Measurements from ENCODE around the gene SCP2. TPM values are rescaled to one million over a fixed set of nuclear protein-coding genes. Genes with fewer than 3 reads are reported as not detected.
A peak's percentile ranks its signal among the peaks of the same experiment; 100 is the strongest.

Gene SCP2, protein sequence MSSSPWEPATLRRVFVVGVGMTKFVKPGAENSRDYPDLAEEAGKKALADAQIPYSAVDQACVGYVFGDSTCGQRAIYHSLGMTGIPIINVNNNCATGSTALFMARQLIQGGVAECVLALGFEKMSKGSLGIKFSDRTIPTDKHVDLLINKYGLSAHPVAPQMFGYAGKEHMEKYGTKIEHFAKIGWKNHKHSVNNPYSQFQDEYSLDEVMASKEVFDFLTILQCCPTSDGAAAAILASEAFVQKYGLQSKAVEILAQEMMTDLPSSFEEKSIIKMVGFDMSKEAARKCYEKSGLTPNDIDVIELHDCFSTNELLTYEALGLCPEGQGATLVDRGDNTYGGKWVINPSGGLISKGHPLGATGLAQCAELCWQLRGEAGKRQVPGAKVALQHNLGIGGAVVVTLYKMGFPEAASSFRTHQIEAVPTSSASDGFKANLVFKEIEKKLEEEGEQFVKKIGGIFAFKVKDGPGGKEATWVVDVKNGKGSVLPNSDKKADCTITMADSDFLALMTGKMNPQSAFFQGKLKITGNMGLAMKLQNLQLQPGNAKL
- total RNA-seq (2014; rRNA removed; shearing (Covaris generic)) = 217 and 242 TPM in 2 replicates

DNA sequence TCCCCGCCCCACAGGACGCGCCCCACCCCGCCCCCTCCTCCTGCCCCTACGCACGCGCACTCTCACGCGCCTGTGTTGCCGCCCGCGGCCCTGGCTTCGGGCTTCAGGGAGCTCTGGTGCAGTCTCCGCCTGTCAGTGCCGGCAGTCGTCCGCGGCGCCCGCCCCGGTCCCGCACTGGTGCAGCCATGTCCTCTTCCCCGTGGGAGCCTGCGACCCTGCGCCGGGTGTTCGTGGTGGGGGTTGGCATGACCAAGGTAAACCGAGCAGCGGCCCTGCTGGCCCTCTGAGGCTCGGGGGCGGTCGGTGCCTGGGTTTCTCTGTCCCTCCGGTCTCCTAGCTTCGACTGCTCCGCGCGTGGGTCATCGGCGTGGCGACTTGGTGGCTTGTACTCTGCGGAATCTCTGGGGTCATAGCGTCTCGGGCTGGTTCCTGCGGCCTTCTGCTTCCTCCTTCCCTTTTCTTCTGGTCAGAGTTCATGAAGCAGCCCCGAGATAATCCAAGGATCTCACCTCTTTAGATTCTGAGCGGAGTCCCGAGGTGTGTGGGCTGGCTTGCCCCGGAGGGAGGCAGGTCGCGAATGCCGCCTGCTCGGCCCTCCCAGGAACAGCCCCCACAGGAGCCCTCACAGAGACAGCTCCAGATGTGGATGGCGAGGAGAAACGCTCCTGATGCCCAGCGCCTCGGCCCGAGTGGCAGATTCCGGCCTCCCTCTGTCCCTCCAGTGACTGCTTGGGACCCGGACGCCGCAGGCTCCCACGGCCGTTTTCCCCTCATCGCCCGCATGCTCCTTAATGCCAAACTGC is at the start of gene SCP2:
SCP2 (plus strand) TSS at position 65 of the 803 bp plus-strand sequence; CDS start at position 186, 121 bp downstream.
- peak; percentile 77 for DNase-seq (ENCODE audit: low read depth)

DNA sequence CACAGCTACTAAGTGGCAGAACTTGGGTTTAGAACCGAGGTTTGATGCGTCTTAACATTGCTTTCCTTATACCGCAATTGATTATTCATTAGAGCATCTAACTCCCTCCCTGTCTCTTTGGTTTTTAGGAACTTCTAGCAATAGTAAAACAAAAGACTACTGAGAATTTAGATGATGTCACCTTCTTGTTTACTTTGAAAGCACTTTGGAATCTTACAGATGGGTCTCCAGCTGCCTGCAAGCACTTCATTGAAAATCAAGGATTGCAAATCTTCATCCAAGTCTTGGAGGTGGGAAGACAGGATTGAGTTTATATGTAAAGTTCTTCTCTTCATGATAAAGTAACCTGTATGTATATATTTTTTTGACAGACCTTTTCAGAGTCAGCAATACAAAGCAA is 49.5 kb upstream of the SCP2 start:
- DNase-seq (ENCODE audit: low read depth) = no peak

DNA sequence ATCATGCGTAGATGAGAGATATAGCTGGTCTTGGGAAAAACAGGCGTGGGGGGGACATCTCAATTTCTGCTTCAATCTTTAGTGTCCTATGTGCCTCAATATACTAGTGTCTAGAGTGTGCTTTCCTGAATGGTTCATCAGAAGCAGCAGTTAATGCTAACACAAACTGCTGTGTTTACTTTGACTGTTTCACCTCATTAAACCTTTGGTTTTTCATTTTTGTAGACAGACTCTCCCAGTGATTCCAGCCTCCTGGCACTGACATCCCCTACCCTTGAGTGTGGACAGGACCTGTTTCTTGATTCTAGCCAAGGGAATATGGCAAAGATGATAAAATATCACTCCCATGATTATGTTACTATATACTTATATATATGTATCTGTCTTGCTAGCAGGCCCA is 46.9 kb upstream of the SCP2 start:
- no peak for DNase-seq (ENCODE audit: low read depth)

DNA sequence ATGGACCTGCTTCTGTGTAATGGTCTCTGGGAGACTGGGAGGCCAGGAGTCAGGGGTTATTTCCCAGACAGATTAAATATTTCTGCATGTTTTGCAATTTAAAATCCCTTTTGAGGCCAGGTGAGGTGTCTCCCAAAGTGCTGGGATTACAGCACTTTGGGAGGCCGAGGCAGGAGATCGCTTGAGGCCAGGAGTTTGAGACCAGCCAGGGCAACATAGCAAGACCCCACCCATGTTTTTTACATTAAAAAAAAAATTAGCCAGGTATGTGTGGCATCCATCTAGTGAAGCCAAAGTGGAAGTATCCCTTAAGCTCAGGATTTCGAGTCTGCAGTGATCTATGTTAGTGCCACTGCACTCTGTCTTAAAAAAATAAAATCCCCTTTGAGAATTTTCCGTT is 39.6 kb upstream of the SCP2 start:
- DNase-seq (ENCODE audit: low read depth) = no peak

DNA sequence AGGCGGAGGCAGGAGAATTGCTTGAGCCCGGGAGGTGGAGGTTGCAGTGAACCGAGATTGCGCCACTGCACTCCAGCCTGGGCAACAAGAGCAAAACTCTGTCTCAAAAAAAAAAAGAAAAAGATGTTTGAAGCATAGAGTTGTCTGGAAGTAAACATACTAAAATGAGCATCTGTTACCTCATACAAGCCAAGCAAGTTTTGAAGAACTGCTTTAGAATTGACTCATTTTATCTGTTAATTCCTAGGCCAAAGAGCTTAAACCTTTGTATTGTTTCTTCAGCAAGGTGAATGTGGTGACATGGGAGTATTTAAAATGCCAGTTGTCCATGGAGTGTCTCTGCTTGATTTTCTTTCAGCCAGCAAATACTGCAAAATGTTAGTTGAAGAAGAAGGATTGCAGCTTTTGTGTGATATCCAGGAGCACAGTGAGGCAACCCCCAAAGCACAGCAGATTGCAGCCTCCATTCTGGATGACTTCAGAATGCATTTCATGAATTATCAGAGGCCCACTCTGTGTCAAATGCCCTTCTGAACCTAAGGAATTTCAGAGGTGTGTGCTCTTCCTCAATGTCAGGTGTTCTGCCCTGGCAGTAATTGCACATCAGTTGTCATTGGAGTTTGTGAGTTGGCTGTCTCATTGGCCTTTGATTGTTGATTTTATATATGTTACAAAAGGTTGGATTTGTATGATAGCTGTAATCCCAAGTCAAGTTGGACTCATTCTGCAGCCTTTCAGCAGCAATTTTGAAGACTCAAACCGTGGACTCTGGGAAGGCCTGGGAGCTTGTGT is 34.5 kb upstream of the SCP2 start:
- DNase-seq (ENCODE audit: low read depth) = no peak

DNA sequence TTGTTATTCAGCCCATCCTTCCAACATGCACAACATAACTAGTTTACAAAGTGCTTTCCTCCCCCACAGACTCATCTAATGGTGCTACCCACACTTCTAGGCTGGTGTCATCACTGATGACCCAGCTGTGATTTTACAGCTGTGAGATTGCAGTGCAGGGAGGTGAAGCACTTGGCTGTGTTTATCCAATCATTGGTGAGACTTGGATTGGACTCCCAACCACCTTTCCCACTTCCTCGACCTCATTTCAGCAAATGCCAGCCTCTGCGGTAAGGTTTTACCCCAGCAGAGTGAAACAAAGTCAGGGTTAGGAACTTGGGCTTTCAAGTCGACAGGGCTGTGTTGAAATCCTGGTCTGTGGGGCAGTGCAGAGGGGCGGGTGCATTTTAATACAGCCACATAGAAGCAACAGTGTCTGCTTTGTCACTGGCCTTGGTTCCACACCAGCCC is 27.6 kb upstream of the SCP2 start:
- no peak for DNase-seq (ENCODE audit: low read depth)

DNA sequence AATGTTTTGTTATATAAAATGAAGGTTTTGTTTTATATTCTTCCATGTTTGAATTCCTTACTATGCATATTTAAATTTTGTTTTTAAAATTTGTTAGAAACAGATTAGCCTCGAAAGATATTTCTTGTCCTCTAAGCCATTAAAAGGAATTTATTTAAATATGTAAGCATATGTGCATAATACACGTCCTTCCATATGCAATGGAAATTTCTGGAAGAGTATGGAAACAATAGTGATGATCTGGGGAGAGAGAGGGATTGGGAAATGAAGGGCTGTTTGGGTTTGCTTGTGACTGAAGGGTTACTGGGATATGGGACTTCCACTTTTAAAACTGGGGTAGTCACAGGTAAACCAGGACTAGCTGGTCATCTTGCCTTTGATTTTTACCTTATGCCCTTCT is 26.7 kb upstream of the SCP2 start:
- DNase-seq (ENCODE audit: low read depth) = no peak

DNA sequence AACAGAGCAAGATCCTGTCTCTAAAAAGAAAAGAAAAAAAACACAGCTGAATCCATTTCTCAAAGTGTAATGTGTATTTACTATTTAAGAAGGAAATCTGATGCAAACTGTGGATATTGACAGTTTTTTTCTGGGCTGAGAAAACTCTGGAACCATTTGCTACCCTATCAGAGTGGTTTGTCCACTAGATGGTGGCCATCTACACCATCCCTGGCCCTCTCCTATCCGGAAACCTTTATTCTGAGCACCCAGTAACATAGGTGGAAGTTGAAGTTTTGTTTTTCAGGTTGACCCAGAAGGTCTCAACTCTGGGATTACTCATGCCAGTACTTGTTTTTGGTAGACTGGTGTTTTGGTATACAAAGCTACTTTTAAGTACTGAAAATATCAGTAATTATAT is 25.7 kb upstream of the SCP2 start:
- no peak for DNase-seq (ENCODE audit: low read depth)

DNA sequence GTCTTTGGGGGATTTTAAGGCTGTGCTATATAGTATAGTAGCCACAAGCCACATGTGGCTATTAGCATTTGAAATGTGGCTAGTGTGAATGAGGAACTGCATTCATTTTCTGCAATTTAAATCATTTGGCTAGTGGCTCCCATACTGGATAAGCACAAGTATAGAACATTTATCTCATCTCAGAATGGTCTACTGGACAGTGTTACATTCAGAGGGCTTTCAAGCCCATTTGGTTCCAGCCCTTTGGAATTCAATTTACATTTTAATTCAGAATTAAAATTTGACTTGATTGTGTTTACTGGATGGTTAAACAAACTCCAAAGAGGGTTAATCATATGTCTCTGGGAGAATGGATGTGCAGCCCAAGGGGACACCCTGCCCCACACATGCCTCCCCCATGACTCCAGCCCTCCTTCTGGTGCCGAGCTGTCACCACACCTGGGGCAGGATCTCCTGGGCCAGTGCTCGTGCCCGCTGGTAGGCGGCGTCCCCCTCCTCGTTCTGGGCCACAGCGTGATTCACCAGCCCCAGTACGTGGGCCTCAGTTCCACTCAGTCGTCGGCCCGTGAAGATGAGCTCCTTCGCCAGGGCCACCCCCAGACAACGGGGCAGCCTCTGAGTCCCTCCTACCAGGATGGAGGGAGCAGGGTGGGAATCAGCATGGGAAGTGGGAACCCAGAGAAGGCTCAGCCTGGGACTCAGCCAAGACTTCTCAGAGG is 22.7 kb upstream of the SCP2 start:
- DNase-seq (ENCODE audit: low read depth) = no peak

DNA sequence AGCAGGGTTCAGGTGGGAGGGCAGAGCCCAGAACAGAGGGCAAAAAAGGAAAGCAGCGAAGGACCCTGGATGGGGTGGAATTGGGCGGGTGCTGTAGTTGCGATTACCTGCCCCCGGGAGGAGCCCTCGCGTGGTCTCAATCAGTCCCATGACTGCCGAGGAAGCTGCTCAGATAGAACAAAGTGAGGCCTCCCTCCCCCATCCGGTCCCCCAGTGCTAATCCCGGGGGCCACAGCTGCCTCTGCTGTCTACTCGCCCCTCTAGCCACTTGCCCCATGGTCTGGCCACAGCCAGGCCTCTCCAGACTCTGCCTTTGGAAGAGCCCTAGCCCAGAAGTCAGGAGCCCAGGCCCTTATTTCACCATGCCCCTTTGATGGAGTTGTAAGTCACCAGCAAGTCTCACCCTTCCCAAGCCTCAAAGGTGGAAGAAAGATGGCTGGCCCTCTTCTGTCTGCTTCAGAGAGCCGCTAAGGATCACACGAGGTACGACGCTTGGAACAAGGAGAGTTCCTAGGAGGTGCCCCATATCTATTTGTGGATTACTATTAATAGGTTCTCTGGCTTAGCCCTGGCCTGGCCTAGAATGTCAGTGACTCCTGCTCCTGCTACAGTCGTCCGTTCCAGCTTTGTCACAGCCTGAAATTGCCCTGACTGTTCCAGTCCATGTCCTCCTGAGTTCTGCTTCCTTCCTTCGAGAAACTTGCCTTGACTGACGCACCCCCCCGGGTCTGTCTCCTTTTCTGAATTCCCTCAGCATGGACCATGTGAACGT is 22.0 kb upstream of the SCP2 start:
- DNase-seq (ENCODE audit: low read depth) = no peak

DNA sequence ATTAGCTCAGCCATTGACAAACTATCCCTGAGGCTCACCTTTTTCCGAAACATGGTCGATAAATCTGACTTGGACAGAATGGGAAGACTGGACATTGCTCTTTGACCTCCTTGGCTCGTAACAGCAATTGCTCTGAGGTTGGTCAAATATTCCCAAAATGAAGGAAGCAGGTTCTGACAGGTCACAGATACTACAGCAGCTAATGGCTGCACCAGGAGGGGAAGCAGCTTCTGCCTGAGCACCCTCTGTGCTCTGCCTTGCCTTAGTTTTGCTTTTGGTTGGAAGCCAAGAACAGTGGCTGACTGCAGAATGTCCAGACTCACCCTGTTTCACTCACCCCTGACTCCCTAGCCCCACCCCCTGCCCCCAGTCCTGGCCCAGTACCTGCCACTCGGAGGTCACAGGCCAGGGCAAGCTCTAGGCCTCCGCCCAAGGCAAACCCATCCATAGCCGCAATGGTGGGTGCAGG is 20.9 kb upstream of the SCP2 start:
- DNase-seq (ENCODE audit: low read depth) = no peak

DNA sequence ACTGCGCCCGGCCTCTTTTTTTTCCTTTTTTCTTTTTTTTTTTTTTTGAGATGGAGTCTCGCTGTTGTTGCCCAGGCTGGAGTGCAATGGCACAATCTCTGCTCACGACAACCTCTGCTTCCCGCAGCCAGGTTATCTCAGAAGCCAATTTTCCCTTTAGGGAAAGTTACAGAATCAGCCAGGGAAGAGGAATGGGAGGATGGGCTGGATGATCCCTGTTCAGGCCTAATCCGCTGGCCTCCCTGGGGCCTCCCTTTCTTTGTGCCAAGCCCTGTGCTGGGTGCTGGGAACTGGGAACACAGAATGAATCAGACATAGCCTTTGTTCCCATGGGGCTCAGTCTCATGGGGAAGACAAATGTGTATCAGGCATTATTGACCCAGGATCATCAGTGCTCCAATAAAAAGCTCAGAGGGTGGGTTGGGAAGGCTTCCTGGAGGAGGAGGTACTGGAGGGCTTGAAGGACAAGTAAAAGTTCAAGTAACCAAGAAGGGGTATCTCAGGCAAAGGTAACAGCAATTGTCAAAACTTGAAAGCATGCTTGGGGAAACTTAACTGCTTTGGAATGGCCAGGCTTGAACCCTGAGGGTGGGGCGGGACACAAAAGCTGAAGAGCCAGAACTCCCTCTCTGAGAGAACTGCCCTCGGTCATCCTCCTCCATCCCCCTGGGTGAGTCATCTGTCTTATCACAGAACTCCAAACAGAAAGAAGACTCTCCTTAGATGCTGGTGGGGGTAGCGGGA is 19.8 kb upstream of the SCP2 start:
- peak; percentile 15 for DNase-seq (ENCODE audit: low read depth)

DNA sequence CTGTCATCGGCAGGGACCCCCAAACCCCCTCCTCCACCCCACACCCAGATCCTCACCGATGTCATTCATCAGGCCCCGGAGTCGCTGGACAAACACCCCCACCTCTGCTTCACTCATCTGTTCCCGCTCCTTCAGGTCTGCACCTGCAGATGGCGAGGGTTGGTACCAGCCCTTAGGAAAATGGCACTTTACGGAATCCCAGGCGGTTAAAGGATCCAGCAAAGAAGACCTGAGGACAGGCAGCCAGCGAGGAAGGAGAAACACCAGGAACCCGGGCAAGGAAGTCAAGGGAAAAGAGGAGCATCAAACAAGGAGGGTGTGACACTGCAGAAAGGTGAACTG is 19.3 kb upstream of the SCP2 start:
- DNase-seq (ENCODE audit: low read depth) = no peak

DNA sequence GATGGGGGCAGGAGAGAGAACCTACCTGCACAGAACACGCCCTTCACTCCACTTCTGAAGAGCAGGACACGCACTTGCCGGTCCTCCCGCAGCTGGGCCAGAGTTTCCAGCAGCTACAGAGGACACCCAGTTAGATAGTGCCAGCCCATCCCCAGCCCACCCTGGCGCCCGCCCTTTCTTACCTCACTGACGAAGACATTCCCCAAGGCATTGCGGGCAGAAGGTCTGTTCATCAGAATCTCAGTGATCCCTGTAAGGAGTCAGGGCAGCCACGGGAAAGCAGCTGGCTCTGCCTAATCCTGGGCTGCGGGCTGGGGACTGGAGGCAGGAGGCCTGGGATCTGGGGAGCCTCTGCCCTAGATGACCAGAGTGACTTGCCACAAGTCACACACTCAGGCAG is 15.5 kb upstream of the SCP2 start:
- DNase-seq (ENCODE audit: low read depth) = no peak

DNA sequence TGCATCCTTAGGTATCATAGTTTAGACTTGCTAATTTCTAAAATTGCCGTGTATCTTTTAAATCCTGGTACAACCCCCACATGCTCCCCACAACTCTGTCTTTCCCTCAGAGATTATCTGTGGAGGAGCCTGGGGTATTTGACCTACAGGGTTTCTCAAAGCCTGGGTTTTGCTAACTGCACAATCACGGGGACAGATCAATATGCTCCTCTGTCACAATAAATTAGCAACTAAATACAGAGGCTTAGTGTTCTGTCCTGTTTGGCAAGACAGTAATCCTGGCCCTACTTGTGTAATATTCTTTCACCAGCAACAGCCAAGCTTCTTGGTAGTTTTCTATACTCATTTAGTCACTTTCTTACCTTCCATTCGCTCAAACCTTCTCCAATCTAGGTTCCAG is 14.1 kb upstream of the SCP2 start:
- DNase-seq (ENCODE audit: low read depth) = no peak

DNA sequence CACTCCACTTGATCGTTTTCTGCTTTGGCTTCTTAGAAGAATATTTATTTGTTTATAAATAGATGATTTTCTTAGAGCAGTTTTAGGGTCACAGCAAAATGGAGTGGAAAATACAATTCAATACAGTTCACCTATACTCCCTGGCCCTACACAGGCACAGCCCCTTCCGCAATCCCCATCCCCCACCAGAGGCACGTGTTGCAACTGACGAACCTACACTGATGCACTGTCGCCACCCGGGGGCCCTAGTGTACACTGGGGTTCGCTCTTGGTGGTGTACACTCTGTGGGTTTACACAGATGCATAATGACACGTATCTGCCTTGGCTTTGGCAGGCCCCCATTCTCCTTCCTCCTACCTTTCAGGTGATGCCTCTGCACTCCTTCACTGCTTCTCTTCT is 13.5 kb upstream of the SCP2 start:
- DNase-seq (ENCODE audit: low read depth) = no peak

DNA sequence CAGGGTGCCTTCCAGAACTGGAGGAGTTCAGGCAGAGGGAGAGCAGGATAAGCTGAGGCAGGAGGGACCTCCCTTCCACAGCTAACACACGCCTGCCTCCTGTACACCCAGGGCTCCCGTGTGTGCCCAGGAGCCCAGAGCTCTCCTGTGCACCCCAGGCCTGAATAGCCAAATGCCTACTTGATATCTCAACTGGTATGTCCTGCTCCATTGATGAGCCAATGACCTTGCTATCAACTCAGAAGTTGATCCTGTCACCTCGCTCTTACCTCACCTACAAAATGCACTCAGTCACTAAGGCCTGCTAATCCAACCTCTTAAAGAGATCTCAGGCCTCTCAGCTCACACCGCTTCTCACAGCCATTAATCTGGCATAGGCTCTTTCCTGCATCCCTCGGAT is 12.6 kb upstream of the SCP2 start:
- no peak for DNase-seq (ENCODE audit: low read depth)

DNA sequence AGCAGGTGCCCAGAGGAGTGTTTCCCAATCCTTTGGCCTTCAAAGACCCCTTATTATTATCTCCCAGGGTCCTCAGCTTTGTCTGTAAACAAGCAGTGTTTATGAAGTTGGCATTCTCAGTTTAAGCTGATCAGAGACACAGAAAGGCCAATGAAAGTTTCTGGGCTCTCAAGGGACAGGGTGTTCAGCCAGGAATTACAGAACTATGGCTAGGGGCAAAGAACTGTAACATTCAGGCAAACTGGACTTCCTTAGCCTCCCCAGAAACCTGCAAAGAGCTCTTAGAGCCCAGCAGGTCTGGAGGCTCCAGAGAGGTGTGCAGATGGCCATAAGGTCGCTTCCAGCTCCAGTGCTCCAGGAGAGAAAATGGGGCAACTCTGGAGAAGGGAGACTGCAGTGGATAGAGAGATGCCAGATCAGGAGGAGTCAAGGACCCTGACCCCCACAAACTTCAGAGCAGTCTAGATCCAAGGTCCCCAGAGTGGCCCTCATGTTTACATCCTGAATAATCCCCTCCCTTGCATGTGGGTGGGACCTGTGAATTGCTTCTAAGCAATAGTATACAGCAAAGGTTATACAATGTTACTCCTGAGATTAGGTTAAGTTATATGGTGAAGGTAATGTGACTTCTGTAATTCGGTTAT is 11.7 kb upstream of the SCP2 start:
- no peak for DNase-seq (ENCODE audit: low read depth)

DNA sequence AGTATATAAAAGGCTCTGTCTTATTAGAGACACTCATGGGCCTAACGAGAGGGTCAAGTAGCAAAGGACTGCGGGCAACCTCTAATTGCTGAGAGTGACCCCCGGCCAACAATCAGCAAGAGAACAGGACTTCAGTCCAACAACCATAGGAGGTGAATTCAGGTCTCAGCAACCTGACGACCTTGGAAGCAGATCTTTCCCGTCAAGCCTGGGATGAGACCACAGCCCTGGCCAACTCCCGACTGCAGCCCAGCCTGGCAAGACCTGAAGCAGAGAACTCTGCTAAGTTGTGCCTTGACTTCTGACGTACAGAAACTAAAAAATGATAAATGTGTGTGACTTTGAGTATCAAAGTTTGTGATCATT is 11.2 kb upstream of the SCP2 start:
- DNase-seq (ENCODE audit: low read depth) = no peak

Data from RPMI7951 (cell line).